ENCODE measurements around the gene ALPL. TPM values are rescaled to one million over a fixed set of nuclear protein-coding genes. Genes with fewer than 3 reads are reported as not detected.

The ALPL gene
- total and polyA plus RNA-seq, 9 of the 15 experiments (the other 6 are each of a cell fraction or from before 2014, with no cell fraction given) = 0.04 to 0.38 (median 0.18) TPM; not detected in 4

DNA sequence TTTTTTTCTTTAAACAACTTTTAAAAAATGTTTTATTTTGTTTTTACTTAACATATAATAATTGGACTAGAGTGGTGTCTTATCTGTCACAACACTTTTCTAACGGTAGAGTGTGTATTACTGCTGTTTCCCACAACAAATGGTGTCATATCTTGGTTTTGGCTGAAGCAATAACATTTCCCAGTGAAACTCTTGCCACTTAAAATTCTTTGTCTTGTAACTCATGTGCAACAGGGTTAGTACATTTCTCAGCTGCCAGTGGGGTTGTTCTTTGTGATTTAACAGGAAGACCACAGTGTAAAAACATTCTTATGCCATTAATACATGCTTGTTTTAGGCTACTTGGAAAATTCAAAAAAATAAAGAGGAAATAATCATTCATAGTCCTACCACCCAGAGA, 43.5 kb downstream of the ALPL start:
- H3K9me1 ChIP-seq (ENCODE audit: control insufficient read depth, insufficient read depth, low read length) = no peaks in the 10 kb centered on the region
- H3K79me2 ChIP-seq (ENCODE audit: control insufficient read depth, insufficient read depth, low read length) = no peaks in the 10 kb centered on the region
- in situ Hi-C loops (cut with MboI) (no loop called here), intact Hi-C loops (cut with micrococcal nuclease) (no loop called here)
- DNase-seq (ENCODE audit: extremely low read depth in 1 of 4, low spot score in 3 of 4) (no peak), ATAC-seq (no peak), FAIRE-seq (no peak)
- CTCF ChIA-PET (ENCODE audit: low intra/inter-chr PET ratio) = no interaction called here
- no peak overlapping the region for H3K9ac ChIP-seq (ENCODE audit: insufficient read depth in 1 of 2, low read depth in 2 of 2, low read length in 2 of 2)
- H3K9me3 ChIP-seq (replicated peaks; ENCODE audit: control insufficient read depth, insufficient read depth, low read depth, low read length) = no peaks in the 10 kb centered on the region
- TF ChIP-seq RFX5 (IDR thresholded peaks at IDR 0.05; ENCODE audit: low read depth, low read length) (no peak), CEBPG (CRISPR knock-in tag; IDR thresholded peaks at IDR 0.05) (peak; percentile 56), CEBPG (tag; conservative IDR thresholded peaks at IDR 0.05 in 1 of 2, IDR thresholded peaks at IDR 0.05 in 1 of 2) (peak in 1 of 2 experiments; percentile 51; a peak in 2 of 4 replicates), SOX6 (IDR thresholded peaks at IDR 0.05) (0 out of 2 replicates have a peak, but pooled peaks have one; percentile 18), FOXA3 (CRISPR knock-in tag; conservative IDR thresholded peaks at IDR 0.05 in 1 of 2, IDR thresholded peaks at IDR 0.05 in 1 of 2) (no peak)
- TF ChIP-seq, protein P1, sequence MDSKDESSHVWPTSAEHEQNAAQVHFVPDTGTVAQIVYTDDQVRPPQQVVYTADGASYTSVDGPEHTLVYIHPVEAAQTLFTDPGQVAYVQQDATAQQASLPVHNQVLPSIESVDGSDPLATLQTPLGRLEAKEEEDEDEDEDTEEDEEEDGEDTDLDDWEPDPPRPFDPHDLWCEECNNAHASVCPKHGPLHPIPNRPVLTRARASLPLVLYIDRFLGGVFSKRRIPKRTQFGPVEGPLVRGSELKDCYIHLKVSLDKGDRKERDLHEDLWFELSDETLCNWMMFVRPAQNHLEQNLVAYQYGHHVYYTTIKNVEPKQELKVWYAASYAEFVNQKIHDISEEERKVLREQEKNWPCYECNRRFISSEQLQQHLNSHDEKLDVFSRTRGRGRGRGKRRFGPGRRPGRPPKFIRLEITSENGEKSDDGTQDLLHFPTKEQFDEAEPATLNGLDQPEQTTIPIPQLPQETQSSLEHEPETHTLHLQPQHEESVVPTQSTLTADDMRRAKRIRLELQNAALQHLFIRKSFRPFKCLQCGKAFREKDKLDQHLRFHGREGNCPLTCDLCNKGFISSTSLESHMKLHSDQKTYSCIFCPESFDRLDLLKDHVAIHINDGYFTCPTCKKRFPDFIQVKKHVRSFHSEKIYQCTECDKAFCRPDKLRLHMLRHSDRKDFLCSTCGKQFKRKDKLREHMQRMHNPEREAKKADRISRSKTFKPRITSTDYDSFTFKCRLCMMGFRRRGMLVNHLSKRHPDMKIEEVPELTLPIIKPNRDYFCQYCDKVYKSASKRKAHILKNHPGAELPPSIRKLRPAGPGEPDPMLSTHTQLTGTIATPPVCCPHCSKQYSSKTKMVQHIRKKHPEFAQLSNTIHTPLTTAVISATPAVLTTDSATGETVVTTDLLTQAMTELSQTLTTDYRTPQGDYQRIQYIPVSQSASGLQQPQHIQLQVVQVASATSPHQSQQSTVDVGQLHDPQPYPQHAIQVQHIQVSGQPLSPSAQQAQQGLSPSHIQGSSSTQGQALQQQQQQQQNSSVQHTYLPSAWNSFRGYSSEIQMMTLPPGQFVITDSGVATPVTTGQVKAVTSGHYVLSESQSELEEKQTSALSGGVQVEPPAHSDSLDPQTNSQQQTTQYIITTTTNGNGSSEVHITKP (IDR thresholded peaks at IDR 0.05; ENCODE audit: partially characterized antibody) = no peak
- H3K27ac ChIP-seq (ENCODE audit: extremely low read depth, low read depth, low read length) = no peak overlapping the region
- no TSS peak for BruUV-seq (replicated peaks)
- H2AFZ ChIP-seq (ENCODE audit: low read depth, low read length) = no peak overlapping the region
- no peak overlapping the region for H3K4me3 ChIP-seq
- H3K4me2 ChIP-seq (ENCODE audit: insufficient read depth, low read length) = no peak overlapping the region
- H3K36me3 ChIP-seq (ENCODE audit: control insufficient read depth, insufficient read depth, low read length) = no peaks in the 10 kb centered on the region
- peaks cover 2 to 9% of the 10 kb centered on the region in 2 experiments for H3K4me1 ChIP-seq (replicated peaks in 1 of 2; ENCODE audit: control insufficient read depth in 2 of 2, insufficient read depth in 2 of 2, low read length in 2 of 2)
- peaks cover 40 to 67% of the 10 kb centered on the region in 2 experiments for H3K27me3 ChIP-seq (ENCODE audit: control insufficient read depth in 2 of 2, insufficient read depth in 2 of 2, low read length in 2 of 2)
- WGBS (ENCODE audit: insufficient coverage, low coverage, missing lambda C conversion rate) = 0% methylated on average over 1 of the region's 1 CpG
- no peaks in the 10 kb centered on the region for H4K20me1 ChIP-seq (replicated peaks; ENCODE audit: control insufficient read depth, insufficient read depth, low read length)
- POLR2A ChIA-PET = interaction anchor here (1.2 kb wide), 1 partner anchor 24 kb away, joined by 3 read pairs; no protein-coding TSS in a partner anchor
